Measurements from ENCODE around the gene NAALADL2. TPM values are rescaled to one million over a fixed set of nuclear protein-coding genes. Genes with fewer than 3 reads are reported as not detected.

The NAALADL2 gene
- total RNA-seq, 4 donors from 2014 or later, result 0.85 to 6.3 (median 1.6) TPM

DNA sequence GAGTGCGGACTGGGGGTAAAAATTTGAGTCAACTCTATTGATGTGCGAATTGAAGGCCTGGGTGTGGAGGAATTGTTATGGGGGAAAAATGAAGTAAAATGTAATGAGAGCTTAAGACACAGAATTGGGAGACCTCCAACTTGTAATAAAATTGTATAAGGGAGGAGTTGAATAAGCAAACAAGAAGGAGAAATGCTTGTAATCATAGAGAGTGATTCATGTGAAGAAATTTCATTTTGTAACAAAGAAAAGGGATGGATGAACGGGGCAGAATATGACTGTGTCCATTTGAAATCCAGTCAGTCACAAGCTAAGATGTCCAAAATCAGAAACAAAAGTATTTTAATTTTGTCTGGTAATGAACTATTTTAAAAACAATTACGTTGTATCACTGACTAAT lies 552.3 kb downstream of the NAALADL2 start:
- TF ChIP-seq POLR2A (IDR thresholded peaks at IDR 0.05), result no peak
- TF ChIP-seq, protein P1, sequence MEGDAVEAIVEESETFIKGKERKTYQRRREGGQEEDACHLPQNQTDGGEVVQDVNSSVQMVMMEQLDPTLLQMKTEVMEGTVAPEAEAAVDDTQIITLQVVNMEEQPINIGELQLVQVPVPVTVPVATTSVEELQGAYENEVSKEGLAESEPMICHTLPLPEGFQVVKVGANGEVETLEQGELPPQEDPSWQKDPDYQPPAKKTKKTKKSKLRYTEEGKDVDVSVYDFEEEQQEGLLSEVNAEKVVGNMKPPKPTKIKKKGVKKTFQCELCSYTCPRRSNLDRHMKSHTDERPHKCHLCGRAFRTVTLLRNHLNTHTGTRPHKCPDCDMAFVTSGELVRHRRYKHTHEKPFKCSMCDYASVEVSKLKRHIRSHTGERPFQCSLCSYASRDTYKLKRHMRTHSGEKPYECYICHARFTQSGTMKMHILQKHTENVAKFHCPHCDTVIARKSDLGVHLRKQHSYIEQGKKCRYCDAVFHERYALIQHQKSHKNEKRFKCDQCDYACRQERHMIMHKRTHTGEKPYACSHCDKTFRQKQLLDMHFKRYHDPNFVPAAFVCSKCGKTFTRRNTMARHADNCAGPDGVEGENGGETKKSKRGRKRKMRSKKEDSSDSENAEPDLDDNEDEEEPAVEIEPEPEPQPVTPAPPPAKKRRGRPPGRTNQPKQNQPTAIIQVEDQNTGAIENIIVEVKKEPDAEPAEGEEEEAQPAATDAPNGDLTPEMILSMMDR (IDR thresholded peaks at IDR 0.05), result no peak
- DNase-seq, result no peak
- Histone ChIP-seq H3K9me3 (no peaks in the 10 kb centered on the region), H3K4me3 (no peak overlapping the region), H3K27ac (no peak overlapping the region), H3K36me3 (no peaks in the 10 kb centered on the region), H3K27me3 (no peaks in the 10 kb centered on the region), H3K4me1 (no peaks in the 10 kb centered on the region)
- intact Hi-C loops (cut with DNase I), result no loop called here
- 76 to 81% methylated on average over 4 of the region's 4 CpGs for WGBS, 2 donors

DNA sequence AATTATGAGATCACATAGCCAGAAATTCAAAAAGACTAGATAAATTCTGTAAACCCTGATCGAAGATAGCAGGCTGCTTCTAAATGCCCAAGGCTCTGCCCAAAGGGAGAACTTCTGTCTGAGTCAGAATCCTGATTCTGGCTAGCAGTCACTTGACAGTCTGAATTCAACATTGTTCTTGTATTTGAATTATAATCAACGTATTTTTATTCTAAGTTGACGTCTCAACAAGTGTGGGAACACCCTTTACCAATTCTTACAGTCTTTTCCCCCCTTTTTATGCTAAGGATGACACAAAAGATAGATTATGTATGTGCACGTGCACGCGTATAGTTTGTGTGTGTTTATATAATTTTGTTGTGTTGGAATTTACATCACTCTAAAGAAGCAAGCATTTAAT lies 552.8 kb downstream of the NAALADL2 start:
- H3K27ac ChIP-seq, result no peak overlapping the region
- H3K36me3 ChIP-seq, result no peaks in the 10 kb centered on the region
- no peak for TF ChIP-seq POLR2A (IDR thresholded peaks at IDR 0.05)
- TF ChIP-seq, protein P1 (IDR thresholded peaks at IDR 0.05), result no peak
- H3K27me3 ChIP-seq, result no peaks in the 10 kb centered on the region
- no peaks in the 10 kb centered on the region for H3K4me1 ChIP-seq
- 76 to 77% methylated on average over 6 of the region's 6 CpGs for WGBS, 2 donors
- H3K9me3 ChIP-seq, result no peaks in the 10 kb centered on the region
- H3K4me3 ChIP-seq, result no peak overlapping the region
- no peak for DNase-seq
- intact Hi-C loops (cut with DNase I), result no loop called here

DNA sequence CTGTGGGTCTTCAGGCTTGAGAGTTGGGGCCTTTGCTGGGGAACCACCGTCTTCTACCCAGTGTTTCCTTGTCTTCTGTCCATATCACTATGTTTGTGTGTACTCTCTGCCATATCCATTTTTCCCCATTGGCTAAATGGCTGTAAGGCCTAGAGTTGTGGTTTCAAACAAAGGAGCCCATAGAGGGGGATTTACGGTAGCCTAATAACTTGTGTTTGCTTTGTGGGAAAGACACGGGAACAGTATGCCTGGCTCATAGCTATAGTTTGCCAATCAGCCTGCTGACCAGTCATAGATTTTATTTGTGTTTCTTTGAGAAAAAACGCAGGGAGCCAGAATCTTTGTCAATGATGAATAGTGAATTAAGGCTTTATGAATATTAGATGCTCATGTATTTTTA lies 554.8 kb downstream of the NAALADL2 start:
- intact Hi-C loops (cut with DNase I), result no loop called here
- TF ChIP-seq, protein P1 (IDR thresholded peaks at IDR 0.05), result no peak
- H3K27me3 ChIP-seq, result no peaks in the 10 kb centered on the region

DNA sequence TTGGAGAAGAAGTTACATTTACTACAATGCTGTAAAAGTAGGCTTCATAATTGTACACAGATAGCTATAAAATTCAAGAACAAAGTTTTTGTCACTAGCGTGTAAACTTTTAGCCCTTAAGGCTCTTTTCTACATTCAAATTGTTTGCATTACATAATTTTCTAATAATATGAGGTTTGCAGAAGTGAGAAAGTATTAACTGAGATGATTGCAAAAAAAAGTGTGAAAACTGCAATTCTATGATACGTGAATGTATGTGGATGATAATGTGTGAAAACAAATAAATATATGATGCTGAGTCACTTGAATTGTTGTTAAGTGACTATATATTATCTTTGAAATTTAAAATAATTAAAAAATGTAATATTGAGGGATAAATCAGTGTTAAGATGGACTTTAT lies 557.5 kb downstream of the NAALADL2 start:
- Histone ChIP-seq H3K4me3 (no peak overlapping the region), H3K4me1 (no peaks in the 10 kb centered on the region), H3K9me3 (no peaks in the 10 kb centered on the region), H3K27ac (no peak overlapping the region), H3K27me3 (no peaks in the 10 kb centered on the region), H3K36me3 (no peaks in the 10 kb centered on the region)
- DNase-seq, result no peak
- WGBS, 2 donors, result 88 to 90% methylated on average over 2 of the region's 2 CpGs
- intact Hi-C loops (cut with DNase I), result no loop called here
- TF ChIP-seq, protein P1 (IDR thresholded peaks at IDR 0.05), result no peak
- no peak for TF ChIP-seq POLR2A (IDR thresholded peaks at IDR 0.05)

More for the DNA sequence above, 554.8 kb downstream of the NAALADL2 start:
- Histone ChIP-seq H3K4me3 (no peak overlapping the region), H3K9me3 (no peaks in the 10 kb centered on the region), H3K4me1 (no peaks in the 10 kb centered on the region), H3K36me3 (no peaks in the 10 kb centered on the region), H3K27ac (no peak overlapping the region)
- 81 to 89% methylated on average over 4 of the region's 4 CpGs for WGBS, 2 donors
- no peak for DNase-seq

DNA sequence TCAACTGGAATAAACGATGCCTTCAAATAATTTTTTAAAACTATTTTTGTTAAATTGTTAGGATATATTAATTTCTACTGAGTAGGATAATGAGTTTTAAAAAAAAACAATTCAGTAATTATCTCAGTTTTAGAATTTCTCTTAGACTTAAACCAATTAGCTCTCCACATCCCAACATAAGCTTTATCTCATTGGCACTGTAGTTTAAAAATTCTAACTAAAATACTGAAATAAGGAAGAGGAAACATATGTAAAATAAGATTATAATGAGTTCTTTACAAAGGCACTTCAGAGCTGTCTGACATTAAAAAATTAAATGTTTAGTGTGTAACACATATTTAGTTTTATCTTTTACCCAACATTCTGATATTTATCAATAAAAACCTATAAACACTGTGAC lies 558.3 kb downstream of the NAALADL2 start:
- no peak overlapping the region for H3K27ac ChIP-seq
- H3K36me3 ChIP-seq, result no peaks in the 10 kb centered on the region
- WGBS, 2 donors, result 78 to 88% methylated on average over 1 of the region's 1 CpG
- no peaks in the 10 kb centered on the region for H3K4me1 ChIP-seq
- no peaks in the 10 kb centered on the region for H3K9me3 ChIP-seq
- TF ChIP-seq, protein P1 (IDR thresholded peaks at IDR 0.05), result no peak
- TF ChIP-seq POLR2A (IDR thresholded peaks at IDR 0.05), result no peak
- H3K4me3 ChIP-seq, result no peak overlapping the region
- DNase-seq, result no peak
- intact Hi-C loops (cut with DNase I), result no loop called here
- H3K27me3 ChIP-seq, result no peaks in the 10 kb centered on the region
